Measurements from ENCODE around the gene TNNI2.

The TNNI2 gene

GRCh38 chr11:1854949-1855885 is 16.4 kb downstream of the TNNI2 start:
- TF ChIP-seq, protein P1, sequence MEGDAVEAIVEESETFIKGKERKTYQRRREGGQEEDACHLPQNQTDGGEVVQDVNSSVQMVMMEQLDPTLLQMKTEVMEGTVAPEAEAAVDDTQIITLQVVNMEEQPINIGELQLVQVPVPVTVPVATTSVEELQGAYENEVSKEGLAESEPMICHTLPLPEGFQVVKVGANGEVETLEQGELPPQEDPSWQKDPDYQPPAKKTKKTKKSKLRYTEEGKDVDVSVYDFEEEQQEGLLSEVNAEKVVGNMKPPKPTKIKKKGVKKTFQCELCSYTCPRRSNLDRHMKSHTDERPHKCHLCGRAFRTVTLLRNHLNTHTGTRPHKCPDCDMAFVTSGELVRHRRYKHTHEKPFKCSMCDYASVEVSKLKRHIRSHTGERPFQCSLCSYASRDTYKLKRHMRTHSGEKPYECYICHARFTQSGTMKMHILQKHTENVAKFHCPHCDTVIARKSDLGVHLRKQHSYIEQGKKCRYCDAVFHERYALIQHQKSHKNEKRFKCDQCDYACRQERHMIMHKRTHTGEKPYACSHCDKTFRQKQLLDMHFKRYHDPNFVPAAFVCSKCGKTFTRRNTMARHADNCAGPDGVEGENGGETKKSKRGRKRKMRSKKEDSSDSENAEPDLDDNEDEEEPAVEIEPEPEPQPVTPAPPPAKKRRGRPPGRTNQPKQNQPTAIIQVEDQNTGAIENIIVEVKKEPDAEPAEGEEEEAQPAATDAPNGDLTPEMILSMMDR (IDR thresholded peaks at IDR 0.05; ENCODE audit: borderline replicate concordance, control extremely low read depth, extremely low read depth, insufficient read depth, missing control alignments): no peak
- in situ Hi-C loops (cut with MboI; ENCODE audit: low sequenced_read_pairs, unreplicated experiment): no loop called here
- DNase-seq (ENCODE audit: low spot score): peak; percentile 92

- in situ Hi-C loops (cut with MboI; ENCODE audit: low sequenced_read_pairs, unreplicated experiment): no loop called here
- TF ChIP-seq, protein P1 (IDR thresholded peaks at IDR 0.05; ENCODE audit: borderline replicate concordance, control extremely low read depth, extremely low read depth, insufficient read depth, missing control alignments): no peak
- DNase-seq (ENCODE audit: low spot score): no peak
These were observed 17.1 kb downstream of the TNNI2 start for GRCh38 chr11:1855886-1856265.

DNA sequence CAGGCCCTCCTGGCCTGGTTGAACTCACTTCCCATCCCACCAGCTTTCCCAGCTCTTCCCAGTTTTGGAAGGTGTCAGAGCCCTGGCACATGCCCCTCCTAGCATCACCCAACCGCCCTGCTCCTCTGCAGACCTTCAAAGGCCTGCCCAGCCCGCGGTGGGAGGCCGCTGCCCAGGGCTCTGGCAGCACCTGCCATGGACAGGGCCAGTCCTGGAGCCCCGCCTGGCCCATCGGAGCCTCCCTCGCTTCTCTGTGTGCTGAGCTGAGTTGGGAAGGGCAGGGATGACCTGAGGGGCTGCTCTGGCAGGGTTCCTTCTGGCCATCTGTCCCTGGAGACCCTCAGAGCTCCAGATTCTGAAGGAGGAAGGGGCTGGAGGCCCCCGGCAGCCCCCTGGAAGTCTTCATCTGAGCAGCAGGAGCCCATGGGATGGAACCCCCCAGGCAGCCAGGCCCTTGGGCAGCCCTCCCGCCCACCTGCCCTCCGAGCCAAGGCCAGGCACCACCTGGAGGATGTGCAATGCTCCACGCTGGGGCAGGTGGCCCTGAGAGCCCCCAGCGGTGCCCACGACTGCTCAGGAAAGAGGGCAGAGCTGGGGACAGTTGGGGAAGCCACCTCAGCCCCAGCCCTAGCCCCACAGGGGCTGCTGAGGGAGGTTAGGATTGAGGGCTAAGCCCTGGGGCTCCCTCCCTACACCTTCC is 17.7 kb downstream of the TNNI2 start:
- TF ChIP-seq, protein P1 (IDR thresholded peaks at IDR 0.05; ENCODE audit: borderline replicate concordance, control extremely low read depth, extremely low read depth, insufficient read depth, missing control alignments): no peak
- in situ Hi-C loops (cut with MboI; ENCODE audit: low sequenced_read_pairs, unreplicated experiment): no loop called here
- no peak for DNase-seq (ENCODE audit: low spot score)

- in situ Hi-C loops (cut with MboI; ENCODE audit: low sequenced_read_pairs, unreplicated experiment): no loop called here
- TF ChIP-seq, protein P1 (IDR thresholded peaks at IDR 0.05; ENCODE audit: borderline replicate concordance, control extremely low read depth, extremely low read depth, insufficient read depth, missing control alignments): no peak
- DNase-seq (ENCODE audit: low spot score): no peak
These were observed 18.3 kb downstream of the TNNI2 start for GRCh38 chr11:1857064-1857463.

DNA sequence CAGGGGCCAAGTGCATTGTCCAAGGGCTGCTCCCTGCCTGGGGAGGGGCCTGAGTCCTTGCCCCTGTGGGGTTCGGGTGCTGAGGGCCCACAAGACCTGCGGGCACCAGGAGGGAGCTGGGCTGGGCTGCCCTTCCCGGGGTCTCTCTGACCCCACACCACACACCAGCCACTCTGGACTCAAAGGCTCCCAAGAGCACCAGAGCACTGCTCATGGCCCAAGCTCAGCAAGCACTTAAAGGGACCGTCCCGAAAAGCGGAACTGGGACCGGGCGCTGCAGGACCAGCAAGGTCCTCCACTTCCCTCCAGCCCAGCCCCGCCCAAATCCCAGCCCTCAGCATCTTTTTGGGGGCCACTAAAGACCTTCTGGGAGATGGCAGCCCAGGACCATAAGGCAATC is 19.4 kb downstream of the TNNI2 start:
- TF ChIP-seq, protein P1 (IDR thresholded peaks at IDR 0.05; ENCODE audit: borderline replicate concordance, control extremely low read depth, extremely low read depth, insufficient read depth, missing control alignments): no peak
- DNase-seq (ENCODE audit: low spot score): no peak
- in situ Hi-C loops (cut with MboI; ENCODE audit: low sequenced_read_pairs, unreplicated experiment): no loop called here

DNA sequence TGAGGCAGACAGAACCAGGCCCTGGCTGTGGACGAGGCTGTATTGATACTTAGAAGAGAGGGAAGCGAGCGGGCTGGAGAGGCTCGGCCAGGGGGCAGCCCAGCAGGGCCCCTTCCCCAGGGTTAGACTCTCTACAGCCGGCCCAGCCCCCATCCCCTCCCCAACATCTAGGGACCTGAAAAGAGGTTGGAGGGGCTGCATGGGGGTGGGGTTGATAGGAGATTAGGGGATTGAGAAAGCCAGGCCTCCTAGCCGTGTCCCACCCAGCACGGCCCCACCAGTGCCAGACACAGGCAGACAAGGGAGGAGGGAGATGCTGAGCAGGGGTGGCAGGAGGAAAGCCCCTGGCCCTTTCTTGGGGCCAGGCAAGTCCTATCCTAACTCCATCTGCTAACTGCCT is 19.8 kb downstream of the TNNI2 start:
- TF ChIP-seq, protein P1 (IDR thresholded peaks at IDR 0.05; ENCODE audit: borderline replicate concordance, control extremely low read depth, extremely low read depth, insufficient read depth, missing control alignments): no peak
- DNase-seq (ENCODE audit: low spot score): no peak
- in situ Hi-C loops (cut with MboI; ENCODE audit: low sequenced_read_pairs, unreplicated experiment): no loop called here
